ENCODE data around the gene SDF4. TPM values are rescaled to one million over a fixed set of nuclear protein-coding genes. Genes with fewer than 3 reads are reported as not detected.
A peak's percentile ranks its signal among the peaks of the same experiment; 100 is the strongest.

Gene SDF4
- 10 to 100 TPM; 81.5 to 87.5 TPM for total RNA-seq

- ChIA-PET POLR2A (interaction anchor here (0.7 to 7.9 kb wide), 11 partner anchors 11 to 212 kb away, joined by 3 to 64 read pairs (median 3); partner anchors contain the start of genes C1QTNF12, TNFRSF4 and UBE2J2), CTCF (interaction anchor here (0.9 to 1.9 kb wide), 5 partner anchors 15 to 109 kb away, joined by 3 to 14 read pairs (median 3); partner anchors contain the start of gene C1QTNF12)
- H3K27ac Mint-ChIP-seq: peak within 1 kb of the TSS; percentile 93
- peak within 1 kb of the TSS; percentile 95 for H3K4me3 Mint-ChIP-seq
- intact Hi-C loops (cut with micrococcal nuclease): no loop called here
- DNase-seq: peak; percentile 97
- TF ChIP-seq, protein P1, sequence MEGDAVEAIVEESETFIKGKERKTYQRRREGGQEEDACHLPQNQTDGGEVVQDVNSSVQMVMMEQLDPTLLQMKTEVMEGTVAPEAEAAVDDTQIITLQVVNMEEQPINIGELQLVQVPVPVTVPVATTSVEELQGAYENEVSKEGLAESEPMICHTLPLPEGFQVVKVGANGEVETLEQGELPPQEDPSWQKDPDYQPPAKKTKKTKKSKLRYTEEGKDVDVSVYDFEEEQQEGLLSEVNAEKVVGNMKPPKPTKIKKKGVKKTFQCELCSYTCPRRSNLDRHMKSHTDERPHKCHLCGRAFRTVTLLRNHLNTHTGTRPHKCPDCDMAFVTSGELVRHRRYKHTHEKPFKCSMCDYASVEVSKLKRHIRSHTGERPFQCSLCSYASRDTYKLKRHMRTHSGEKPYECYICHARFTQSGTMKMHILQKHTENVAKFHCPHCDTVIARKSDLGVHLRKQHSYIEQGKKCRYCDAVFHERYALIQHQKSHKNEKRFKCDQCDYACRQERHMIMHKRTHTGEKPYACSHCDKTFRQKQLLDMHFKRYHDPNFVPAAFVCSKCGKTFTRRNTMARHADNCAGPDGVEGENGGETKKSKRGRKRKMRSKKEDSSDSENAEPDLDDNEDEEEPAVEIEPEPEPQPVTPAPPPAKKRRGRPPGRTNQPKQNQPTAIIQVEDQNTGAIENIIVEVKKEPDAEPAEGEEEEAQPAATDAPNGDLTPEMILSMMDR (IDR thresholded peaks at IDR 0.05): no peak
- peak; percentile 98 for ATAC-seq
- peaks cover 34% of the 10 kb centered on the region for H3K36me3 Mint-ChIP-seq (ENCODE audit: low read depth)
- H3K9me3 Mint-ChIP-seq: no peaks in the 10 kb centered on the region
- no peaks in the 10 kb centered on the region for H3K27me3 Mint-ChIP-seq
- peaks cover 32% of the 10 kb centered on the region for H3K4me1 Mint-ChIP-seq (ENCODE audit: low read depth)
These were observed at the start of gene SDF4 for GRCh38 chr1:1231400-1232207. Gene SDF4, minus strand, starts transcription at chr1:1232001. Its CDS starts 3,229 bp downstream, at chr1:1228772.

DNA sequence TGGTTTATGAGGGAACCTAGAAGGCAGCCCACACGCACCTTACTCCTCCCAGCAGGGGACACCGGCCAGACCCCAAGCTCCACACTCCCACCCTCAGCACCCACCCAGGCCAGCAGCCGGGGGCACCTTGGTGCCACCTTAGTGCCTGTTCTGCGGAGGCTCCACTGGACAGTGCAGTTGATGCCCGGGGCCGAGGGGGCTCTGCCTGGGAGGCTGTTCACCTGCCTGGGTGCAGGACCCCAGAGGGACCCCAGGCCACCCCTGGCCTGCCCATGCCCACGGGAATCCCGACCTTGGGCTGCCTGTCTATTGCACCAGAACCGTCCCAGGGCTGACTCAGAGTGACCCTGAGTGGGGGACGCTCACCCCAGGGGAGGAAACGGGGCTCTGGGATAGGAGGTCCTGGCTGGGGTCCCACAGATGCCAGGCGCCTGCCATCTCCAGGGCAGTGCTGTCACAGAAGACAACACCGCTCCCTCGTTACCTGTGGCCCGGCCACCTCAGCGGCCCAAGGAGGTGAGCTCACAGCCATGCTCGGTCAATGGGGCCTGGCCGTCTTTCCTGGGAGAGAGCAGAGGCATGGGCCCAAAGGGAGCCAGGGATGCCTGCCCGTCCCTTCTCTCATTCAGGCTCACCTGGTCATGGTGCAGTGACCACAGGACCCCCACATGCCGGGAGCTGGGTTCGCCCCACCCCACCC, 49.1 kb upstream of the SDF4 start:
- TF ChIP-seq, protein P1 (IDR thresholded peaks at IDR 0.05): no peak
- H3K36me3 Mint-ChIP-seq (ENCODE audit: low read depth): no peaks in the 10 kb centered on the region
- DNase-seq (no peak), ATAC-seq (no peak)
- intact Hi-C loops (cut with micrococcal nuclease): no loop called here
- no peak overlapping the region for H3K4me3 Mint-ChIP-seq
- H3K27me3 Mint-ChIP-seq: no peaks in the 10 kb centered on the region
- peaks cover 2% of the 10 kb centered on the region for H3K4me1 Mint-ChIP-seq (ENCODE audit: low read depth)
- no peak overlapping the region for H3K27ac Mint-ChIP-seq
- no peaks in the 10 kb centered on the region for H3K9me3 Mint-ChIP-seq
- CTCF ChIA-PET: no interaction called here
- POLR2A ChIA-PET: interaction anchor here (1.4 kb wide), 1 partner anchor 23 kb away, joined by 4 read pairs; no protein-coding TSS in a partner anchor

DNA sequence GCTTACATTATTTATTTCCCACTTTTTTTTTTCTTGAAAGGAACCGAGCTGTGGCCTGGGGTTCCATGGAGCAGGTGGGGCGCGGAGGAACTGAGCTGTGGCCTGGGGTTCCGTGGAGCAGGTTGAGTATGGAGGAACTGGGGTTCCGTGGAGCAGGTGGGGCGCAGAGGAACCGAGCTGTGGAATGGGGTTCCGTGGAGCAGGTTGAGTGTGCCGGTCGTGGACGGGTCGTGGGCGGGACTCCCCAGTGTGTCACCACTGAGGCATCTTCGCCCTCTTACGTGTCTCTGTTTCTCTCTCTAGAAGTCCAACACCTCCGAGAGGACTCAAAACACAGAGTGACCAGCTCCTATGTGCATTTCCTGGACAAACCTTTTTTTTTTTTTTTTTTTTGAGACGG, 47.2 kb upstream of the SDF4 start:
- Mint-ChIP-seq H3K27ac (no peak overlapping the region), H3K9me3 (no peaks in the 10 kb centered on the region), H3K4me3 (no peak overlapping the region), H3K36me3 (ENCODE audit: low read depth) (no peaks in the 10 kb centered on the region), H3K4me1 (ENCODE audit: low read depth) (peaks cover 7% of the 10 kb centered on the region), H3K27me3 (no peaks in the 10 kb centered on the region)
- TF ChIP-seq, protein P1 (IDR thresholded peaks at IDR 0.05): no peak
- DNase-seq: no peak
- intact Hi-C loops (cut with micrococcal nuclease): no loop called here
- no peak for ATAC-seq
- ChIA-PET CTCF (interaction anchor here (1.1 to 1.2 kb wide), 2 partner anchors 11 to 157 kb away, joined by 3 read pairs; no protein-coding TSS in a partner anchor), POLR2A (no interaction called here)

DNA sequence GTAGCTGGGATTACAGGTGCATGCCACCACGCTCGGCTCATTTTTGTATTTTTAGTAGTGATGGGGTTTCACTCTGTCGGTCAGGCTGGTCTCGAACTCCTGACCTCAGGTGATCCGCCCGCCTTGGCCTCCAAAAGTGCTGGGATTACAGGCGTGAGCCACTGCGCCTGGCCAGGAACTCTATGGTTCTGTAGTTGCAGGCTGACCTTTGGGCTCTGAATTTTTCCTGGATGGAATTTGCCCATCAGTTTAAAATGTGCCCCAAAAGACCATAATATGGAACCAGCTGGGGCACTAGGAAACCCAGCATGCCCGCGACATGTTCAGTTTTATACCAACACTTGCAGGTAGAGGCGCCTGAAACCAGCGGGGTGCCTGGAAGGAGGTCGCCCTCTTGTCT, 46.8 kb upstream of the SDF4 start:
- ChIA-PET CTCF (interaction anchor here (0.7 to 1.1 kb wide), 2 partner anchors 12 to 13 kb away, joined by 3 read pairs; no protein-coding TSS in a partner anchor), POLR2A (no interaction called here)
- ATAC-seq (no peak), DNase-seq (no peak)
- Mint-ChIP-seq H3K4me3 (no peak overlapping the region), H3K27ac (no peak overlapping the region), H3K36me3 (ENCODE audit: low read depth) (no peaks in the 10 kb centered on the region), H3K4me1 (ENCODE audit: low read depth) (peaks cover 7% of the 10 kb centered on the region), H3K27me3 (no peaks in the 10 kb centered on the region), H3K9me3 (no peaks in the 10 kb centered on the region)
- intact Hi-C loops (cut with micrococcal nuclease): no loop called here
- TF ChIP-seq, protein P1 (IDR thresholded peaks at IDR 0.05): no peak

Measured in activated CD8-positive, alpha-beta T cell treated with anti-CD3 and anti-CD28 coated beads for 36 hours (primary cell).